Right cardiac atrium (tissue), 5 donors: ENCODE results near the gene TTYH1. TPM values are rescaled to one million over a fixed set of nuclear protein-coding genes. Genes with fewer than 3 reads are reported as not detected.
A peak's percentile ranks its signal among the peaks of the same experiment; 100 is the strongest.
"Not testable (repeated sequence)": the region's sequence is repeated elsewhere in the genome, so short reads cannot be mapped to it uniquely, and the experiment has no call there.

Experiments used
- ATAC-seq, 2 donors: fragments of 200-7000 bp; cut with Tn5 transposase; one replicate each; pipeline versions ENCODE4 v1.8.0 to v1.9.1; 2020; ENCODE audit warnings: moderate library complexity in 2 of 2, mild to moderate bottlenecking in 1 of 2
- DNase-seq, 3 donors: peaks; one replicate each; pipeline ENCODE4 v3.0.0-alpha.2; 2020
- H3K27ac ChIP-seq: one replicate; pipeline ENCODE4 v1.5.1; 2013; ENCODE audit warnings: mild to moderate bottlenecking, low read length, control low read depth, moderate library complexity
- H3K27me3 ChIP-seq: one replicate; pipeline ENCODE4 v1.6.1; 2013; ENCODE audit not compliant: control insufficient read depth, insufficient read depth
- H3K4me1 ChIP-seq: one replicate; pipeline ENCODE4 v1.6.1; 2013; ENCODE audit warnings: low read length; ENCODE audit not compliant: control insufficient read depth, insufficient read depth
- H3K4me3 ChIP-seq: one replicate; pipeline ENCODE4 v1.5.1; 2013; ENCODE audit warnings: low read length, control low read depth
- H3K9me3 ChIP-seq: one replicate; pipeline ENCODE4 v1.6.1; 2013; ENCODE audit warnings: low read length; ENCODE audit not compliant: control insufficient read depth
- WGBS: extraction: QIAGEN DNeasy Blood & Tissue Kit; methylation state at CpG from one replicate; pipeline ENCODE4 v1.1.7; 2013; 5-methylcytosine and 5-hydroxymethylcytosine counted together
- intact Hi-C, 4 donors: fragments of 100-400 bp; cut with DNase I; formaldehyde crosslinking; loops; one replicate each; pipeline versions ENCODE4 v1.11.0 to v1.14.0; 2022 to 2023
- long read RNA-seq, 4 donors: library from polyadenylated mRNA; unstranded; transcript quantifications; one replicate each; pipeline ENCODE4 v2.0.0, GENCODE V29; 2020 to 2021
- polyA plus RNA-seq: library from polyadenylated mRNA; stranded (reverse); fragments of 200-250 nt; gene quantifications from one replicate; pipeline ENCODE4 v1.2.3, GENCODE V29; 2013
- total RNA-seq, 4 donors: library from RNA; stranded (reverse); fragmentation: NEBNext Ultra II Directional; extraction: Animal tissue kit (Norgen Biotek cat#: 25700); gene quantifications; one replicate each; pipeline ENCODE4 v1.2.1, GENCODE V29; 2021
- donor health status: healthy with polysubstance abuse.
- donor health status: DM: no; HTN: yes; CAD: no.
- donor health status: DM: no; HTN: no; CAD: no.
- donor health status: DM: no; HTN: yes; CAD: no; lungs with severe emphysema.
- donor health status: DM: yes; HTN: yes; CAD: no.

The TTYH1 gene
- 1 to 10 TPM; 2.4 to 3.0 (median 2.9) TPM for total RNA-seq
- polyA plus RNA-seq, result 3.6 TPM
- long read RNA-seq, donor 1, partial matches to known transcripts, result 1 of 5 reads
- long read RNA-seq, donor 1, other reads (novel, unspliced or antisense), result 1 of 5 reads
- long read RNA-seq, donor 2, partial matches to known transcripts, result 0 of 1 reads
- long read RNA-seq, donor 2, other reads (novel, unspliced or antisense), result 0 of 1 reads
- long read RNA-seq, donor 3, partial matches to known transcripts, result 1 of 5 reads
- long read RNA-seq, donor 3, other reads (novel, unspliced or antisense), result 0 of 5 reads
- long read RNA-seq, donor 4, partial matches to known transcripts, result 0 of 2 reads
- long read RNA-seq, donor 4, other reads (novel, unspliced or antisense), result 0 of 2 reads

GRCh38 chr19:54415208-54415900 is at the start of gene TTYH1:
Gene TTYH1 (plus strand): TSS chr19:54415464. CDS start chr19:54415553, 89 bp downstream.
- Histone ChIP-seq H3K27me3 (no peaks in the 10 kb centered on the region), H3K4me3 (peak within 1 kb of the TSS; percentile 3), H3K27ac (no peak within 1 kb of the TSS), H3K9me3 (no peaks in the 10 kb centered on the region), H3K4me1 (no peaks in the 10 kb centered on the region)
- ATAC-seq (no peak), DNase-seq (no peak)
- WGBS, result 2% methylated on average over 61 of the region's 68 CpGs
- intact Hi-C loops, result no loop called here

GRCh38 chr19:54365798-54366197 is 49.5 kb upstream of the TTYH1 start:
- 84% methylated on average over 13 of the region's 13 CpGs for WGBS
- H3K4me1 ChIP-seq, intact Hi-C loops, H3K27ac ChIP-seq, DNase-seq, H3K27me3 ChIP-seq, H3K4me3 ChIP-seq, H3K9me3 ChIP-seq, ATAC-seq: not testable (repeated sequence)

GRCh38 chr19:54366811-54367210 is 48.5 kb upstream of the TTYH1 start:
- 53% methylated on average over 6 of the region's 6 CpGs for WGBS
- no peak overlapping the region for H3K27ac ChIP-seq
- intact Hi-C loops, result no loop called here
- ATAC-seq (no peak), DNase-seq (no peak)
- H3K9me3 ChIP-seq, result no peaks in the 10 kb centered on the region
- no peak overlapping the region for H3K4me3 ChIP-seq
- no peaks in the 10 kb centered on the region for H3K4me1 ChIP-seq
- H3K27me3 ChIP-seq, result no peaks in the 10 kb centered on the region

GRCh38 chr19:54369082-54369687 is 46.1 kb upstream of the TTYH1 start:
- Histone ChIP-seq H3K9me3 (no peaks in the 10 kb centered on the region), H3K27ac (no peak overlapping the region), H3K4me1 (no peaks in the 10 kb centered on the region), H3K27me3 (no peaks in the 10 kb centered on the region), H3K4me3 (no peak overlapping the region)
- DNase-seq (no peak), ATAC-seq (no peak)
- intact Hi-C loops, result no loop called here
- WGBS, result 63% methylated on average over 8 of the region's 8 CpGs

- DNase-seq, H3K27ac ChIP-seq, ATAC-seq, H3K27me3 ChIP-seq, intact Hi-C loops, H3K4me1 ChIP-seq, H3K4me3 ChIP-seq, H3K9me3 ChIP-seq: not testable (repeated sequence)
- 71% methylated on average over 15 of the region's 19 CpGs for WGBS
Observed at GRCh38 chr19:54369688-54370433, 45.4 kb upstream of the TTYH1 start.

GRCh38 chr19:54370434-54370796 is 44.8 kb upstream of the TTYH1 start:
- peak in 1 of 2 donors; percentile 28 for ATAC-seq
- WGBS, result 66% methylated on average over 8 of the region's 10 CpGs
- H3K4me3 ChIP-seq, H3K9me3 ChIP-seq, H3K27ac ChIP-seq, intact Hi-C loops, H3K27me3 ChIP-seq, H3K4me1 ChIP-seq, DNase-seq: not testable (repeated sequence)

GRCh38 chr19:54371453-54371852 is 43.8 kb upstream of the TTYH1 start:
- H3K9me3 ChIP-seq, ATAC-seq, H3K4me1 ChIP-seq, H3K27me3 ChIP-seq, H3K27ac ChIP-seq, DNase-seq, H3K4me3 ChIP-seq, intact Hi-C loops: not testable (repeated sequence)
- WGBS, result 72% methylated on average over 5 of the region's 5 CpGs

GRCh38 chr19:54373781-54374631 is 41.3 kb upstream of the TTYH1 start:
- 76% methylated on average over 16 of the region's 16 CpGs for WGBS
- intact Hi-C loops, result no loop called here
- ATAC-seq, result peak; percentile 52 to 59
- H3K4me1 ChIP-seq, result no peaks in the 10 kb centered on the region
- H3K4me3 ChIP-seq, result no peak overlapping the region
- no peak overlapping the region for H3K27ac ChIP-seq
- H3K9me3 ChIP-seq, result no peaks in the 10 kb centered on the region
- no peaks in the 10 kb centered on the region for H3K27me3 ChIP-seq
- peak in 2 of 3 donors; percentile 41 to 64 for DNase-seq

GRCh38 chr19:54375181-54375938 is 39.9 kb upstream of the TTYH1 start:
- 75% methylated on average over 28 of the region's 28 CpGs for WGBS
- intact Hi-C loops, H3K9me3 ChIP-seq, H3K4me3 ChIP-seq, H3K27ac ChIP-seq, ATAC-seq, H3K4me1 ChIP-seq, H3K27me3 ChIP-seq, DNase-seq: not testable (repeated sequence)
